ENCODE measurements around the gene GGT6. TPM values are rescaled to one million over a fixed set of nuclear protein-coding genes. Genes with fewer than 3 reads are reported as not detected.
A peak's percentile ranks its signal among the peaks of the same experiment; 100 is the strongest.

Gene GGT6
- total RNA-seq, 1 experiment from 2014 or later: not detected

- H3K4me3 Mint-ChIP-seq (ENCODE audit: unreplicated experiment): peak overlapping the region; percentile 81
- no peaks in the 10 kb centered on the region for H3K27me3 Mint-ChIP-seq (ENCODE audit: insufficient read depth, unreplicated experiment)
- H3K36me3 ChIP-seq (ENCODE audit: control insufficient read depth, insufficient read depth, low read length): no peaks in the 10 kb centered on the region
- peak overlapping the region; percentile 91 for H3K27ac Mint-ChIP-seq (ENCODE audit: unreplicated experiment)
- peaks cover 33% of the 10 kb centered on the region for H3K36me3 Mint-ChIP-seq (ENCODE audit: insufficient read depth, unreplicated experiment)
- ChIA-PET POLR2A (no interaction called here), CTCF (no interaction called here)
- H3K9me3 ChIP-seq: no peaks in the 10 kb centered on the region
- no peaks in the 10 kb centered on the region for H3K4me1 ChIP-seq
- DNase-seq: no peak
- no peaks in the 10 kb centered on the region for H3K9me3 Mint-ChIP-seq (ENCODE audit: unreplicated experiment)
- intact Hi-C loops (cut with micrococcal nuclease; ENCODE audit: unreplicated experiment): no loop called here
- no peaks in the 10 kb centered on the region for H3K27me3 ChIP-seq (replicated peaks; ENCODE audit: control insufficient read depth, insufficient read depth, low read length)
- TF ChIP-seq, protein P1, sequence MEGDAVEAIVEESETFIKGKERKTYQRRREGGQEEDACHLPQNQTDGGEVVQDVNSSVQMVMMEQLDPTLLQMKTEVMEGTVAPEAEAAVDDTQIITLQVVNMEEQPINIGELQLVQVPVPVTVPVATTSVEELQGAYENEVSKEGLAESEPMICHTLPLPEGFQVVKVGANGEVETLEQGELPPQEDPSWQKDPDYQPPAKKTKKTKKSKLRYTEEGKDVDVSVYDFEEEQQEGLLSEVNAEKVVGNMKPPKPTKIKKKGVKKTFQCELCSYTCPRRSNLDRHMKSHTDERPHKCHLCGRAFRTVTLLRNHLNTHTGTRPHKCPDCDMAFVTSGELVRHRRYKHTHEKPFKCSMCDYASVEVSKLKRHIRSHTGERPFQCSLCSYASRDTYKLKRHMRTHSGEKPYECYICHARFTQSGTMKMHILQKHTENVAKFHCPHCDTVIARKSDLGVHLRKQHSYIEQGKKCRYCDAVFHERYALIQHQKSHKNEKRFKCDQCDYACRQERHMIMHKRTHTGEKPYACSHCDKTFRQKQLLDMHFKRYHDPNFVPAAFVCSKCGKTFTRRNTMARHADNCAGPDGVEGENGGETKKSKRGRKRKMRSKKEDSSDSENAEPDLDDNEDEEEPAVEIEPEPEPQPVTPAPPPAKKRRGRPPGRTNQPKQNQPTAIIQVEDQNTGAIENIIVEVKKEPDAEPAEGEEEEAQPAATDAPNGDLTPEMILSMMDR (IDR thresholded peaks at IDR 0.05; ENCODE audit: insufficient read depth in 1 of 2, low read depth in 1 of 2, low read length in 1 of 2, severe bottlenecking in 1 of 2, unreplicated experiment in 1 of 2): no peak
- peak overlapping the region; percentile 85 for H3K4me3 ChIP-seq (ENCODE audit: low read depth, low read length)
- BruUV-seq (replicated peaks): no TSS peak
- peaks cover 7% of the 10 kb centered on the region for H3K4me1 Mint-ChIP-seq (ENCODE audit: low read depth, unreplicated experiment)
These were observed 5.9 kb downstream of the GGT6 start for GRCh38 chr17:4554441-4554996.

DNA sequence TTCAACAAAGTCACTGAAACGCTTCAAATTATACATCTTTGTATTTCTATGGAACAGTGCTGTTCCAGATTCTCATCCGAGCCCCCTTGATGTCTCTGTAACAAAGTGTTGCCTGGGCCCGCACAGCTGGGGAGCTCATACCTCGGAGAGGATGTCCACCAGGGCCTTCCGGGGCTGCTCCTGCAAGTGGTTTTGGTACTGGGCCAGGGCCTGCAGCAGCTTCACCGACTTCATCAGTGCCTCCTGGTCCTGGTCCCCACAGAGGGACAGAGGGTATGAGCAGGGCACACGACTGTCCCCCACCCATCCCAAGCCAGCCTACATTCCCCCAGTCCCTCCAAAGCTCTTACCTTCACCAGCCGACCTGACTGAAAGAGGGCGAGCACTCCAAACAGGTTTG lies 6.7 kb downstream of the GGT6 start:
- no TSS peak for BruUV-seq (replicated peaks)
- H3K4me3 ChIP-seq (ENCODE audit: low read depth, low read length): no peak overlapping the region
- intact Hi-C loops (cut with micrococcal nuclease; ENCODE audit: unreplicated experiment): no loop called here
- Mint-ChIP-seq H3K4me1 (ENCODE audit: low read depth, unreplicated experiment) (peaks cover 7% of the 10 kb centered on the region), H3K27me3 (ENCODE audit: insufficient read depth, unreplicated experiment) (no peaks in the 10 kb centered on the region), H3K9me3 (ENCODE audit: unreplicated experiment) (no peaks in the 10 kb centered on the region), H3K36me3 (ENCODE audit: insufficient read depth, unreplicated experiment) (peaks cover 33% of the 10 kb centered on the region), H3K27ac (ENCODE audit: unreplicated experiment) (no peak overlapping the region), H3K4me3 (ENCODE audit: unreplicated experiment) (peak overlapping the region; percentile 81)
- no peaks in the 10 kb centered on the region for H3K9me3 ChIP-seq
- H3K4me1 ChIP-seq: no peaks in the 10 kb centered on the region
- ChIA-PET CTCF (no interaction called here), POLR2A (no interaction called here)
- no peak for DNase-seq
- H3K36me3 ChIP-seq (ENCODE audit: control insufficient read depth, insufficient read depth, low read length): no peaks in the 10 kb centered on the region
- TF ChIP-seq, protein P1 (IDR thresholded peaks at IDR 0.05; ENCODE audit: insufficient read depth in 1 of 2, low read depth in 1 of 2, low read length in 1 of 2, severe bottlenecking in 1 of 2, unreplicated experiment in 1 of 2): no peak
- H3K27me3 ChIP-seq (replicated peaks; ENCODE audit: control insufficient read depth, insufficient read depth, low read length): no peaks in the 10 kb centered on the region

- Mint-ChIP-seq H3K27ac (ENCODE audit: unreplicated experiment) (no peak overlapping the region), H3K36me3 (ENCODE audit: insufficient read depth, unreplicated experiment) (peaks cover 37% of the 10 kb centered on the region), H3K27me3 (ENCODE audit: insufficient read depth, unreplicated experiment) (no peaks in the 10 kb centered on the region), H3K4me3 (ENCODE audit: unreplicated experiment) (no peak overlapping the region), H3K4me1 (ENCODE audit: low read depth, unreplicated experiment) (peaks cover 7% of the 10 kb centered on the region), H3K9me3 (ENCODE audit: unreplicated experiment) (no peaks in the 10 kb centered on the region)
- H3K4me3 ChIP-seq (ENCODE audit: low read depth, low read length): no peak overlapping the region
- H3K27me3 ChIP-seq (replicated peaks; ENCODE audit: control insufficient read depth, insufficient read depth, low read length): no peaks in the 10 kb centered on the region
- intact Hi-C loops (cut with micrococcal nuclease; ENCODE audit: unreplicated experiment): no loop called here
- TF ChIP-seq, protein P1 (IDR thresholded peaks at IDR 0.05; ENCODE audit: insufficient read depth in 1 of 2, low read depth in 1 of 2, low read length in 1 of 2, severe bottlenecking in 1 of 2, unreplicated experiment in 1 of 2): no peak
- ChIA-PET POLR2A (no interaction called here), CTCF (interaction anchor here (0.7 kb wide), 1 partner anchor 245 kb away, joined by 3 read pairs; no protein-coding TSS in a partner anchor)
- no peaks in the 10 kb centered on the region for H3K36me3 ChIP-seq (ENCODE audit: control insufficient read depth, insufficient read depth, low read length)
- no TSS peak for BruUV-seq (replicated peaks)
- no peak for DNase-seq
- no peaks in the 10 kb centered on the region for H3K9me3 ChIP-seq
- no peaks in the 10 kb centered on the region for H3K4me1 ChIP-seq
These were observed 8.4 kb downstream of the GGT6 start for GRCh38 chr17:4551796-4552525.

All from Caco-2 (cell line).